Ovary (tissue), 3 donors: ENCODE measurements around the gene APBB1IP.

Experiments
- POLR2A ChIP-seq: fragments of 450-650 bp; IDR thresholded peaks from one replicate; pipeline ENCODE4 v1.6.1; 2017; ENCODE audit warnings: antibody characterized with exemption, mild to moderate bottlenecking, moderate library complexity
- TF ChIP-seq, protein P1 (sequence below), 3 donors: fragments of 450-650 bp in 2 of 3; fragments of 200-600 bp in 1 of 3; IDR thresholded peaks; one replicate each; pipeline versions ENCODE4 v1.5.1 to v1.8.0; 2016 to 2022; ENCODE audit warnings: antibody characterized with exemption in 3 of 3, mild to moderate bottlenecking in 1 of 3
- donor health status: DM: no; HTN: no; CAD: no.

GRCh38 chr10:26571655-26572054, 133.5 kb downstream of the APBB1IP start:
- TF ChIP-seq, protein P1, sequence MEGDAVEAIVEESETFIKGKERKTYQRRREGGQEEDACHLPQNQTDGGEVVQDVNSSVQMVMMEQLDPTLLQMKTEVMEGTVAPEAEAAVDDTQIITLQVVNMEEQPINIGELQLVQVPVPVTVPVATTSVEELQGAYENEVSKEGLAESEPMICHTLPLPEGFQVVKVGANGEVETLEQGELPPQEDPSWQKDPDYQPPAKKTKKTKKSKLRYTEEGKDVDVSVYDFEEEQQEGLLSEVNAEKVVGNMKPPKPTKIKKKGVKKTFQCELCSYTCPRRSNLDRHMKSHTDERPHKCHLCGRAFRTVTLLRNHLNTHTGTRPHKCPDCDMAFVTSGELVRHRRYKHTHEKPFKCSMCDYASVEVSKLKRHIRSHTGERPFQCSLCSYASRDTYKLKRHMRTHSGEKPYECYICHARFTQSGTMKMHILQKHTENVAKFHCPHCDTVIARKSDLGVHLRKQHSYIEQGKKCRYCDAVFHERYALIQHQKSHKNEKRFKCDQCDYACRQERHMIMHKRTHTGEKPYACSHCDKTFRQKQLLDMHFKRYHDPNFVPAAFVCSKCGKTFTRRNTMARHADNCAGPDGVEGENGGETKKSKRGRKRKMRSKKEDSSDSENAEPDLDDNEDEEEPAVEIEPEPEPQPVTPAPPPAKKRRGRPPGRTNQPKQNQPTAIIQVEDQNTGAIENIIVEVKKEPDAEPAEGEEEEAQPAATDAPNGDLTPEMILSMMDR (IDR thresholded peaks at IDR 0.05), result no peak
- TF ChIP-seq POLR2A, result no peak
